IPS-NIHi11 (cell line): ENCODE data around the gene NIFK.
"Not testable (repeated sequence)": the region's sequence is repeated elsewhere in the genome, so short reads cannot be mapped to it uniquely, and the experiment has no call there.

Experiments used
- DNase-seq: peaks from one replicate; pipeline ENCODE4 v3.0.0; 2012; ENCODE audit warnings: mixed read lengths, low spot score

NIFK gene

DNA sequence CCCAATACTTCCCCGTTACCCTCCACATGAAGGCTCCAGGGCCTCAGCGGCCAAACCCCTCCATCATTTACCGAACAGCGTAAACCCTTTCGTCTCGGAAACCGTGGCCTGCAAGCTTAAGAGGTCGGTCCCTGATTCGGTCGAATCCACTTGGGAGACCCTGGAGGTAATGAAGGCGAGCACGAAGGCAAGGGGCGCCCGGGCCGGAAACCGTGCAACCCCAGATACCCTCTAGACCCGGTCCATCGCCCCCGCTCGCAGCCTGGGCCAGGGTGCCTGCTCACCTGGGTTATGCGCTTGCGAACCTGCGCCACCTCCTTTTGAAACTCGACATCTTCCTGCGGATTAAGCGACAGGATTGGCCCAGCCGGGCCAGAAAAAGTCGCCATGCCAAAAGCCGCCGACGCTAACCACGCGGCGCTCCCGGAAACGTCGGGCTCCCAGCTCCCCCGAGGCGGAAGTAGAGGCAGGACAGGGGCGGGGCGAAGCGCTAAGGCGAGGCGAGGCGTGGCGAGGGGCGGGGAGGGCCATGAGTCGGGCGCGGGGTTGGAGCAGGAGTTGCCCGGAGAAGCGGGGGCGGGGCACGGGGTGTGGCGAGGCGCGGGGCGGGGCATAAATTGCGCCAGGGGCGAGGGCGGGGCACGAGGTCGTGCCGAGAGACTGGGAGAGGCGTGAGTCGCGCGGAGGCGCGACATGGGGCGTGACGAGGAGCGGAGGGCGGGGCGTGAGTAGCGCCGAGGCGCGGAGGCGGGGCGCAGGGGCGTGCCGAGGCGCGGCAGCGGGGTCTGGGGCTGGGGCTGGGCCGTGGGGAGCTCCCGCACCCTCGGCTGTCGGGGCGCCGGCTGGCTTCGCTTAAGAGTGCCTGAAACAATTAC, at the start of gene NIFK:
TSS of gene NIFK (minus strand) at position 414 of the 875 bp plus-strand sequence. CDS start at position 389, 25 bp downstream.
- peak; percentile 100 for DNase-seq

DNA sequence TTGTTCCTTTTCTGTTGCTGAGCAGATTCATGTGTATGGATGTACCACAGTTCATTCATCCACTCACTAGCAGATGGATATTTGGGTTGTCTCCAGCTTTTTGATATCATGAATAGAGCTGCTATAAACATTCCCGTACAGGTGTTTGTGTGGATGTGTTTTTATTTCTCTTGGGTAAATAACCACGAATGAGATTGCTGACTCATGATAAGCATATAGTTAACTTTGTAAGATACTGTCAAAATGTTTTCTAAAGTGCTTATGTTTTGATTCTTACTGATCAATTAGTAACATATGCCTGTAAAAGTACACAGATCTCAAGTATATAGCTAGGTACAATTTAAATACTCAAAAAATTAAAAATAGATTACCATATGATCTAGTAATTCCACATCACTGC, 46.5 kb upstream of the NIFK start:
- DNase-seq = no peak

DNA sequence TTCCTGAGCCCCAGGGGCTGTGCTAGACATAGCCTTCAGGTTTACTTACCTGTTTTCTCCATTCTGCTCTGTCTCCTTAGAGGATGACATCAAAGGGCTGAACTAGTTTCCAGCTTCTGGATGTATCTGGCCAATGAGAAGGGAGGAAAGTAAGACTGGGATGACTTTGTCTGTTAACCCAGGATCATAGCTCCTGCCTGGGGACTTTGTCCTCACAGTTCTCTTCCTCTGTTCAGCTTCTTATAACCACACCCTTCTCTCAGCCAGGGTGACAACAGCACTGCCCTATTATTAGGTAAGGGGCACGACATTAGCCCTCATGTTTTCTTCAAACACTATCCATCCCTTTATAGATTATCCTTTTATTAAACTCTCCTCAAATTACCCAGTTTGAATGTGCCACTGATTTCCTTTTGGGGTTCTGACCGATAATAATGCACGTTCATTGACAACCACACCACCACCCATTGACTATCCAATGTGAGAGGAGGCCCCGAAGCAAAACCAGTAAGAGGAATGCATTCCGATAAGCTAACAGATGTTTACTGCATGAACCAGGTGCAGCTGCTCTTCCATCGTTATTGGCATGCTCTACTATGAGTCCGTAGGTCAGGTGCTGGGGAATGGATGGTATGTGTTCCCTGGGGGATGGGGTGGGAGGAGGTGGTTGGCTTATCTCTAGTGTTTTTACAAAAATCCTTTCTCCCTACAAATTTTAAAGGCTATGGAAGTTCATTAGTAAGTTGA, 42.2 kb upstream of the NIFK start:
- DNase-seq = no peak

DNA sequence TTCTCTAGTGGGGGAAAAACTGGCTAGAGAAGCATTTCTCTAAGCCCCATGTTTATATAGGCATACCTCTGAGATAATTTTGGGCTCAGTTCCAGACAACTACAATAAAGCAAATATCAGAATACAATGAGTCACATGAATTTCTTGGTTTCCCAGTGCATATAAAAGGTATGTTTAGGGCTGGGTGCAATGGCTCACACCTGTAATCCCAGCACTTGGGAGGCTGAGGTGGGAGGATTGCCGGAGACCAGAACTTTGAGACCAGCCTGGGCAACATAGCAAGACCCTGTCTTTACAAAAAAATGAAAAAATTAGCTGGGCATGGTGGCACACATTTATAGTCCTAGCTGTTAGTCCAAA, 41.0 kb upstream of the NIFK start:
- no peak for DNase-seq

DNA sequence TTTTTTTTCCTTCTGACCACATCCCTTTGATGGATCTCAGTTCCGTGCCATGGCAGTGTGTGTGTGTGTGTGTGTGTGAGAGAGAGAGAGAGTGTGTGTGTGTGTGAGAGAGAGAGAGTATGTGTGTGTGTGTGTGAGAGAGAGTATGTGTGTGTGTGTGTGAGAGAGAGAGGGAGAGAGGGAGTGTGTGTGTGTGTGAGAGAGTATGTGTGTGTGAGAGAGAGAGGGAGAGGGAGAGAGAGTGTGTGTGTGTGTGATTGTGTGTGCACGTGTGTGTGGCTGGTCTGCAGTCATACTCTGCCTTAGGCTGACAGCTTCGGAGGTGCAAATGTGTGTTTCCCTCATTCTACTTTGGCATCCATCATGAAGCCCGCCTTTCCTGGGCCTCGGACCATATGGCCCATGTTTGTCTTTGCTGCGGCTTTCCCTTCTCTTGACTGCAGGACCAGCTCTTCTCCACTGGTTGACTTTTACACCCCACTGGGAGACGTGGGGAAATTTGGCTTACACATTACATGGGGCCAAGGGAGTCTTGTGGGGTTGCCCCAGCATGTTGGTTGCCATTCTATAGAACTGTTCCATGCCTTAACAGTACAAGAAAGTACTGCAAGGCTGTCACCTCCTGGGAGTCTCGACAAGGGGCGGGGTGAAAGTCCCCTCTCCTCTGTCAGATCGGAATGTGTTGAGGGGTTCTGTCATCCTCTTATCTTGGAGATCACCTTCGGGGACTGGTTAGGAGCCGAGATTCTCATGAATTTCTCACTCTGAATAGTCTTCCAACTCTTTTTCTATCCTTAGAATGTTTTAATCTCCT, 40.4 kb upstream of the NIFK start:
- no peak for DNase-seq

DNA sequence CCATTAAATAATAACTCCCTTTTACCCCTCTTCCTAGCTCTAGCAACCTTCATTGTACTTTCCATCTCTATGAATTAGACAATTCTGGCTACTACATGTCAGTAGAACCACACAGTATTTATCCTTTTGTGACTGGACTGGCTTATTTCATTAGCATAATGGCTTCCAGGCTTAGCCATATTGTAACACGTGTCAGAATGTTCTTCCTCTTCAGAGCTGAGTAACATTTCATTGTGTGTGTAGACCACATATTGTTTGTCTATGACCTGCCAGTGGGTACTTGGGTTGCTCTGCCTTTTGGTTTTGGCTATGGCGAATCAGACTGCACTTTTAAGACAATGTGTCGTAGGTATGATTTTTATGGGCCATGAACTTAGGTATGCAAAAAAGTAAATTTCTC, 39.7 kb upstream of the NIFK start:
- DNase-seq = no peak

DNA sequence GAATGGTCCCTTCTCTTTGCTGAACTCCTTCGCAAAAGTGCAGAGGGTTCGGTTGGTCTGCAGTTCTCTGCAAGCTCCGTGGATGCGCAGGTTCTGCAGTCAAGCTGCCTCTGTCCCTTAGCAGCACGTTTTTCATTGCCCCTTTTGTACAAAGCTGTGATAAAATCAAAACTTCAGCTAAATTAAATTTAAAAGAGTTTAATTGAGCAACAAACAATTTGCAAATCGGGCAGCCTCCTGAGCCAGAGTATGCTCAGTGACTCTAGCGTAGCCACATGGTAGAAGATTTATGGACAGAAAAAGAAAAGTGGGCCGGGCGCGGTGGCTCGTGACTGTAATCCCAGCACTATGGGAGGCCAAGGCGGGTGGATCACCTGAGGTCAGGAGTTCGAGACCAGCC, 37.6 kb upstream of the NIFK start:
- no peak for DNase-seq

DNA sequence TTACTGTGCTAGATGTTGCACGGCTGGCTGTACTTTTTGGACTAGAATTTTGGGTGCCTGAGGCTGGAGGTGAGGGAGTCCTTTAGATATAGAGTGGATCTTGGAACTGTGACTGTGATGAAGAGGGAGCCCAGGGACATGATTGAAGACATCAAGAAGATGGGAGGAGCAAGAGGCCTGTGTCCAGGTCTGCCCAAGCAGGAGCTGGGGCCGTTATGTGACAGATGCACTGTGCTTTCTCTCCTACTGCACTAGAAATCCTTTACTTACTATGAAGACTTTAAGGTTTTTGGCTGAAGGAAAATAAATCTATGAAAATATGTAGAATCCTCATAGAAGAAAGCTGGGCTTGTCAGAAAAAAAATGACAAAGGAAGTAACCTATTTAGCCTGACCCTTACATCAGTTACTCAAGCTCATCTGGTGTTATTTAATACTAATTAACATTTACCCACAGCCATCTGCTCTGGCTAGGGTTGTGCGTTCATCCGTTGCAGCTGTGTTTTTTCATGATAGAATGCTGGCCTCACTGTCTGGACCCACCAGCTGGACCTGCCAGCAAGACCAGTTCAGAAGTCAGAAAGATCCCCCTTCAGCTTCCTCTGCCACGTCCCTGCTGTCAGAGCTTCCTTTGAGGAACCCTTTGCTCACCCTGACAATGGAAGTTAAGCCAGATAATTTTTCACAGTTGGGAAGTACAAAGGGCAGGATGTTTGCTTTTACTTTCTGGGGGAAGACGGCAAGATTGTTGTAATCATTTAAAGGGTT, 35.5 kb upstream of the NIFK start:
- DNase-seq = no peak

DNA sequence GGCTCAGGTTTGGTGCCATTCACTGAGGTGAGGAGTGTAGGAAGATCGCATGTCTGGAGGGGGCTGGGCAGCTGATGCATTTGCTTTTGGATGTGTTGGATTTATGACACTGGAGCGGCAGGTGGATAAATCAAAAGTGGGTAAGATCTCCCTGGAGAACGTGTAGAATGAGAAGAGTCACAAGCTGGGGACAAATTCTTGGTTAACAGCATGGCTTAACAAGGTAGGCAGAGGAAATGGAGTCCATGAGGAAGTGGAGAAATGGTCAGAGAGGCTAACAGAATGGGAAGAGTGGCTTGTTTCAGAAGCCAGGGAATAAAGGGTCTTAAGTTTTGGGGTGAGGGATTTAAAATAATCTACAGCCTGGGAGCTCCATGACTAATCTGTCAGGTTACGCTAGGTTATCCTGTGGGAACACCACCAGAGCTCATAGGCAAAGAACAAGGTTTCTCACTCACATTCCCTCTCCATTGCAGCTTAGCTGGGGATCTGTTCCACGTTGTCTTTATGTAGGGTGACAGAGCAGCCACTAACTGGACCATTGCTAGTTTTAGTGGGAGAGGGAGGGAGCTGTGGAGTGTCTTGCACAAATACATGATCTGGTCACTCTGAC, 31.6 kb upstream of the NIFK start:
- DNase-seq = no peak

DNA sequence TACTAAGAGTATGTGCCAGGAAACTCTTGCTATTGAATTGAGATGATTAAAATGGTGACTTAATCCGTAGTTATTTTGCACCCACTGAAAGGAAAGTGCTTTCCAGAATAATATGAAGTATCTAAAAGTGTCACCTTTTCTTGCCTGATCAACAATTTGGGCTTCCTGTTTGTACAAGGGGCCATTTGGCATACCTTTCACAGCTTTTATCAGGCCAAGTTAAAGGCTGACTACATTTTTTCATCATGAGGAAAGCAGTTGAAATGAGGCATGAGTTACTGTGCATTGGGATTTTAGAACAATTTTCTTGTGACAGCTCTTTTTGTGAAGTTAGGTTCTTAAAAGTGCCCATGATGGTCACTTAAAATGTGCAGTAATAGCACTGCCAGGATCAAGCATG, 29.9 kb upstream of the NIFK start:
- no peak for DNase-seq

DNA sequence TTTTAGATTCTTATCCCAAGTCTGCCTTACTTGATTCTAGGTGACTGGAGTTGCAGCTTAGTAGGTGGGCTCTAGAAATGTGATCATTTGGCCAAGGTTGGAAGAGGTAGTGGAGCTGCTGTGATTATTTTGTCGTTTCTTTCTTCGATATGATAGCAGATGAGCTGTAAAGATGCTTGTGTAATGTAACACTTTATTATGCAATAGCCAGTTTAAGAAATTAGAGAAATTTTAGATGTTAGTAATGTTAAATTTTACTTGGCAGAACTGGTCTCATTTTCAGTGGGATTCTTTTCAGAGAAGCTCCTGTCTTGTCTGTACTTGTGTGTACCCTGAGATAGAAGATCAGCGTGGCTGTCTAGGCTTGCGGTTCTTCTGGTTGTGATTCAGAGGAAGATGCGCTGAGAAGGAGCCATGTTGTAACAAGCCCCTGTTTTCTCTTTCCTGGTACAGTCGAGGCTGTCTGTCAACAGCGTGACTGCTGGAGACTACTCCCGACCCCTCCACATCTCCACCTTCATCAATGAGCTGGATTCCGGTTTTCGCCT, 28.1 kb upstream of the NIFK start:
- DNase-seq = no peak

DNA sequence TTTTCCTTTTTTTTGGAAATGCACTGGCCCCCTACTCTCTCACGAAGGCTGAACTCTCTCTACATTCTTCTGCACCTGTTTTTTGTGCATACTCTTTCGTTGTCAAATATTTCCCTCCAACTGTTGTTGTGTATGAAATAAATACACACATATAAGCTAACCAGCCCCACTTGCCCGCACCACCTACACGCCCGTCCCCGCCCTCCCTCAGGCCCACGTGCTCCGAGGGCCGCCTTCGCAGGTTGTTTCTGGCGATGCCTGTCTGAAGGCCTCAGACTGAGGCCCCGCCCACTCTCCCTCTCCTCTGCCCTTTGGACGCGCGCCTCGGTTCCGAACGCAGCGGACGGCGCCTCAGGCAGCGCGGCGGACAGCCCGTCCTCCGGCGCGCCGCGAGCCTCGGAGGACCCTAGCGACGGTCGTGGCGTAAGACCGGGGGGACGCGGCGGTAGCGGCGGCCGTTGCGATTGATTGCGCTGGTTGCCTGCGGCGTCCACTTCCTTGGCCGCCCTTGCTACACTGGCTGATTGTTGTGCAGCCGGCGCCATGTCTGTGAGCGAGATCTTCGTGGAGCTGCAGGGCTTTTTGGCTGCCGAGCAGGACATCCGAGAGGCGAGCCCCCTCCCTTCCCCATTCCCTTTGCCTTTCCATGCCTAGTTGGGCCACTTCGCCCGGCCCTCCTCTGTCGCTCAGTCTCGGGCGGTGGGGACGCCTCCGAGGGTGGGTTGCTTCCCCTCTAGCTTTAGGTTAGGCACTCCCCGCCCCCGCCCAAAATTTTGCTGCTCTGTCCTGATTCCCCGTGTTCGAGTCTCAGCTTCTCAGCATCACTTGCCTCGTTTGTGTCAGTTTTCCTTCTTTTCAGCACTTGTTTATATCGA, 18.8 kb upstream of the NIFK start, which contains the start of gene TSN:
TSS of gene TSN (plus strand) at position 415 of the 875 bp plus-strand sequence. CDS start at position 544, 129 bp downstream.
- peak; percentile 95 for DNase-seq

DNA sequence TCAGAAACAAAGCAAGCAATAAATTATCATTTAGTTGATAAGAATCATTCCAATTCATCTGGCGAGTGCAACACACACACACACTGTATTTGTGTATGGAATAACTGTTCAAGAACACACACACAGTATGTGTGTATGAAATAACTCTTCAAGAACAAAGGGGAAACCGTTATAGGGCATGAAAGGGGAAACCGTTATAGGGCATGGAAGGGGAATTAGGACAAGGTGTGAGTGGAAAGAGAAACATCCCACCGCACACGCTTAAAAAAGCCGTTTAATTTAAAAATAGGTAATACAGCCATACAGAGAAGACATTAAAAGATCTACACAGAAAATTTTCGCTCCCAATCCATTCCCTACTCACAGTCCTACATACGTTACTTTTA, 18.2 kb upstream of the NIFK start:
- no peak for DNase-seq

DNA sequence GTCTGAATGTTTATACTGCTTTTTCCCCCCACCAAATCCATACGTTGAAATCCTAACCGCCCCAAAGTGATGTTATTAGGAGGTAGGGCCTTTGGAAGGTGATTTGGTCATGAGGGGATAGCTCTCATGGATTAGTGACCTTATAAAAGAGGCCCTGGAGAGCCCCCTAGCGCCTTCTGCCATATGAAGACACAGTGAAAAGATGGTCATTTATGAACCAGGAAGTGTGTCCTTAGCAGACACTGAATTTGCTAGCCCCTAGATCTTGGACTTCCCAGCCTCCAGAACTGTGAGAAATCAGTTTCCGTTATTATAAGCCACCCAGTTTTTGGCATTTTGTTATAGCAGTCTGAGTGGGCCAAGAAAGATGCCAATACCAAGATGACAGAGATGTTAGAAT, 11.5 kb upstream of the NIFK start:
- DNase-seq = no peak

DNA sequence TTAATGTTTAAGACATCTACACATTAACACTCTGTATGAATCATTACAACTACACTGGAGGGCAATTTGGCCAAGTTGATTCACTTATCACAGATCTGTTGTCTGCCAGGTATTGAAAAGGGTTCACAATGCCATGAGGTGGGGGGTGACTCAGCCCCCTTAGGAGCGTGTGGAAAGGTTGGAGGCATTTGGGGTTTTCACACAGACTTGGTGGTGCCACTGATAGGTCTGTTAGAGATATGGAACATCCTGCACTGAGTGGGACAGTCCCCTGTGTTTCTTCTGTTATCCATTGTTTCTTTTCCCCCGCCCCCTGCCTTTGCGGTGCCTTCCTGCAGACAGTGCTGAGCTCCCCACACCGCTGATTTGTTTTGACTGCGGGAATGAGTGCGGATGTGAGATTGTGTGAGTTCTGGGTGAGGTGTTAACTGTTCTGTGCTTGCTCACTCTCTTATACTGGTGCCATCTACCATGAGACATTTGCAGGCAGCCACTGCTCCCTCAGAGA, 9.4 kb upstream of the NIFK start:
- DNase-seq = no peak

DNA sequence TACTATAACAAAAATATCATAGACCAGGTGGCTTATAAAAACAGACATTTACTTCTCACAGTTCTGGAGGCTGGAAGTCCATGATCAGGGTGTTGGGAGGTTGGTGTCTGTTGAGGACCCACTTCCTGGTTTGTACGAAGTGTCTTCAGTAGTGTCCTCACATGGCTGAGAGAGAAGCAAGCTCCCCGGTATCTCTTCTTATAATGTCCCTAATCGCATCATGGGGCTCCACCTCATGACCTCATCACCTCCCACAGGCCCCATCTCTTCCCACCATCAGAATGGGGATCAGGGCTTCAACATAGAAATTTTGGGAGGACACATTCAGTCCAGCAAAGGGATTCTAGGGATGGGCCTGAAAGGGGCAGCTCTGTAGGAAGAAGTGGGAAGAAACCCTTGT, 4.8 kb upstream of the NIFK start:
- no peak for DNase-seq

DNA sequence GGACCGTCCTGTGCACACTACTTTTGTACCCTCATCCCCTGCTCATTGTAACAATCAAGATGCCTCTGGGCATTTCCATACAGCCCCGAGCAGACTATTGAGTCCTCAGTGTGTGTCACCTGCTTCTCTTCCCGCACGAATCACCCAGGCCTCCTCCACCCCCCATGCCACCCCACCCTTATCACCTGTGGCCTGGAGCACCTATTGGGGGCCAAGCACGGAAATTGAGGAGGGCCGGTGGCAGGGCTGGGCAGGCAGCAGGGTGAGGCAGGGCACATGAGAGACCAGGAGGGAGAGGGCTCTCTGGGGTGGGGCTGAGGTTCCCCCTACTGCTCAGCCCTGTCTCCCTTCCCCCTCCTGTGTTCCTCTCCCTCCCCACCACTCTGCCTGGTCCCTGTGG, 4.3 kb upstream of the NIFK start:
- no peak for DNase-seq

DNA sequence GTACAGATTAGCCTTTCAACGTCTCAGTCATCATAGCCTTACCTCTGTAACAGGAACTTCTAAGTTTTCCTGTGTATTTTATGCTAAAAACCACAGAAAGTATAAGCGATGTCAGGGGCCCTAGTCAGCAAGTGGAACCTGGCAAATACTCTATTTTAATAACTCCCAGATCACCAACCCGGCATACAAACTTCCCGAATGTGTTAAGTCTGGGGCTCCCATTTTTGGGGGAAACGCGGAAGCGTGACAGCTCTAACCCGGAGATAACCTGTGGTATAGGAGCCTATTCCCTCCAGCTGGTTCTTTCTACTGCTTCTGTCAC, 574 bp downstream of the NIFK start:
- DNase-seq = no peak

DNA sequence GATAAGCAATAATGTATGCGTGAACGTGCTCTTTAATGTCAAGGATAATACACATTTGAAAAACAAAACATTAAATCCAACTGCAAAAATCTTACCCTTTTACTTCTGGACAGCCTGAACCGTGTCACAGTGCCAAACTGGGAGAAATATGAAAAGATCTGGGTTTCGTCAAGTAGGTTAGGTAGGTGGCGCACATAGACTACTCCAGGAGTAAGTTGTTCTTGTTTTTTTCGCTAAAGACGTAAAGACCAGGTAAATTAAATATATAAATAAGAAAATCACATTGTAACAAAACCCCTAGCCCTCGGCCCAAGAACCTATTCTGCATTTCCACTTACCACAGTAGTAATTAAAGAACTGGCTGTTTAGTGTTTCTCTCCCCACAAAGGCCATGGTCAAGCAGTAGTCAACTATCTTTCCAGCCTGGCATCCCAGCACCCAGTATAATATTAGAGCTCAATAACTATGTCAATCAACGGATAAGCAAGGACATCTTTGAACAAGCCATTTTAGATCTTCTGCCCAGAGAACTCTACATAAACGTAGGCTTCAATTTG, 1.1 kb downstream of the NIFK start:
- DNase-seq = no peak

DNA sequence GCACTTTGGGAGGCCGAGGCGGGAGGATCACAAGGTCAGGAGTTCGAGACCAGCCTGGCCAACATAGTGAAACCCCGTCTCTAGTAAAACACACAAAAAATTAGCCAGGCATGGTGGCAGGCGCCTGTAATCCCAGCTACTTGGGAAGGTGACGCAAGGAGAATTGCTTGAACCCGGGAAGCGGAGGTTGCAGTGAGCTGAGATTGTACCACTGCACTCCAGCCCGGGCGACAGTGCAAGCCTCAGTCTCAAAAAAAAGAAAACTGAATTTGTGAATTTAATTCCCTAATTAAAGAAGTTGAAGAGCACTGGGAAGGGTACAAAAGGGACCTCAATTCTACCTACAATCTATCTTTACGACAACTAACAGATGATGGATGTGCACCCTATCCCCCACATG, 2.1 kb downstream of the NIFK start:
- DNase-seq = not testable (repeated sequence)
